ENCODE data around the gene PTP4A2.
"Not testable (repeated sequence)": the region's sequence is repeated elsewhere in the genome, so short reads cannot be mapped to it uniquely, and the experiment has no call there.

PTP4A2 gene

DNA sequence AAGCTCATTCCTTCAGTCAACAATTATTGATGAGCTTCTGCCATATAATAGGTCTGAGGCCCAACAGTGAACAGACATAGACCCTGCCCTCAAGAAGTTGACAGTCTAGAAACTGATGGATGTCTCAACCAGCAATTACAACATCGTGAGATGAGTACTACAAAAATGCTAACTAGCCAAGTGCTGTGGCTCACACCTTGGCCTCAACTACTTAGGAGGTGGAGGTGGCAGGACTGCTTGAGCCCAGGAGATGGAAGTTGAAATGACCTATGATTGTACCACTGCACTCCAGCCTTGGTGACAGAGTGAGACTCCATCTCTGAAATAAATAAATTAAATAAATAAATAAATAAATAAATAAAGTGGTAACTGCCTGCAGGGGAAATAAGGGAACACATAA is 11.7 kb upstream of the PTP4A2 start:
- no peak for DNase-seq

DNA sequence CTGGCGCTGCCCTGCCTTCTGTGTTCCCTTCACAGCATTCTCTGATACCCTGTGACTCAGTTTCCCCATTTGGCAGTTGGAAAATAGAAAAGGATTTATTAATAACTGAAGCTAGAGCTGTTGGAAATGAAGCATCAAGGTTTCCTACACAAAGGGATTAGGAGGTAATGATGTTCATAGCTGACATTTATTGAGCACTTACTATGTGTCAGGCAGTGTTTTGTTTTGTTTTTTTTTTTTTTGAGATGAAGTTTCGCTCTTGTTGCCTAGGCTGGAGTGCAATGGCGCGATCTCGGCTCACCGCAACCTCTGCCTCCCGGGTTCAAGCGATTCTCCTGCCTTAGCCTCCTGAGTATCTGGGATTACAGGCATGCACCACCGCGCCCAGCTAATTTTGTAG is 7.5 kb upstream of the PTP4A2 start:
- not testable (repeated sequence) for DNase-seq

DNA sequence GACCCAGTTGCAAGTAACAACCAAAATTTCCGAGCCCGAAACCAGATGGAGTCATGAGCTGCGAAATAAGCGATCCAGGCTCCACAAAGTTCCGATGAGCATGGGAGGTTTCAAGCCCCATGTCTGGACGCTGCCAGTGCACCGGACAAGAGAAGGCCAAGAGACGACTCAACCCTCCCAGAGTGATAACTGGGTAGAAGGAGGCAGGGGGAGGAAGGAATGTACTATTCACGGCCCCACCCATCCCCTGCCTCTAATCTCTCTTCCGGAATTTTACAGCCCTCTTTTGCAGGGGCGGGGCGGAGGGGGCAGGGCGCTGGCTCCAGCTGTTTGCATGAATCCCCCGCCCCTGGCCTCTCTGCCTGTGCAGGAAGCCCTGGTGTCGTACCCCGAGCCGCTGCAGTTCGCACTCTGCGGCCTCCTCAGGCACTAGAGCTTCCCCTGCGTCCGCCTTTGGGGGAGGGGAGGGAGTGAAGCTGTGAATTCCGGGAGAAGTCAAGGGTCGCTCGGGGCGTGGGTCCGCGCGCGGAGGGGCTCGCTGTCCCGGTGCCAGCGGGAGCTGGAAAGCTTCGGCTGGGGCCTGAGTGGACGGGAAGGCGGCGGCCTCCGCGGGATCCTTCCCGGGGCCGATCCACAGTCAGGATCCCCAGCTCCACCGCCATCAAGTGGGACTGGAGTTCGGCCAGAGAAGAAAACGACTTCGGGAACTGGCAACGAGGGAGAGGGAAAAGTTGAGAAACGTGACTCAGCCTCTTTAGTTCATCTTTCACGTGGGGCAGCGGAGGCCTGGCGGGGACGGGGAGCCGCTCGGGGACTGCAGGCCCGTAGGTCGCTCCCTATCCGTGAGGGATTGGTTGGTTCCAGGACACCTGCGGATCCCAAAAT is 6.3 kb upstream of the PTP4A2 start:
- DNase-seq: peak; percentile 85

DNA sequence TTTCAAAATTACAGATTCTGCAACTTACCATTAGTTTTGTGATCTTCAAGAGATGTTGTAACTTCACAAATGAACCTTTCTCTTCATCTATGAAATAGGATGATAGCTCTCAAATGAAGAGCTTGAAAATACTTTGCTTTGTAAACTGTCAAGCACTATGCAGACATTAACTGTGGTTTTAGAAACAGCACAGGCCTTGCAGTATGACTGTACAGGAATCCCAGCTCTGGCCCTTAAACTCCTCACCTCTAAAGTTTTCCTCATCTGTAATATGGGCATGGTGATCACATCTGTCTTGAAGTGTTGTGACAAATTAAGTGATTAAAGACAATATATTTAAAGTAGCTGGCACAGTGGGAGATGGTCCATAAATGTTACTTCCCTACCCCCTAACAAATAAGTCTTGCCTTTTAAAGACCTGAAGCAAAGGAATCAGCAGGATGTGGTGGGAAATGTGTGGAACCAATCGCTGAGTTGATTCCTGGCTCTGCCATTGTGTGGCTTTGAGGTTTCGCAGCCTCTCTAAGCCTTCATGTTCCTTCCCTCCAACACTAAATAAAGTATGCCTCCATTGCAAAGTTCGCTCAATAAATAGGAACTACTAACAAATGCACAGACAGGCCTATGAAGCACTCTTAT is 5.5 kb upstream of the PTP4A2 start:
- peak; percentile 58 for DNase-seq

DNA sequence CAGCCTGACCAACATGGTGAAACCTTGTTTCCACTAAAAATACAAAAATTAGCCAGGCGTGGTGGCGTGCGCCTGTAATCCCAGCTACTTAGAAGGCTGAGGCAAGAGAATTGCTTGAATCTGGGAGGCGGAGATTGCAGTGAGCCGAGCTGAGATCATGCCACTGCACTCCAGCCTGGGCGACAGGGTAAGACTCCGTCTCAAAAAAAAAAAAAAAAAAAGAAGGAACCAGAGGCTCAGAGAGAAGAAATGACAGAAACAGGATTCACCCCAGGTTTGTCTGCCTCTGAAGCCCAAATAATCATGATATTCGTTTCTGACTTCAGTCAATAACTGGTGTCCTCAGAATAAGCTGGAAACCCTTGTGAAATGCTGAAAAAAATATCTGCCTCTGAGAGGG is 3.9 kb upstream of the PTP4A2 start:
- DNase-seq: not testable (repeated sequence)

DNA sequence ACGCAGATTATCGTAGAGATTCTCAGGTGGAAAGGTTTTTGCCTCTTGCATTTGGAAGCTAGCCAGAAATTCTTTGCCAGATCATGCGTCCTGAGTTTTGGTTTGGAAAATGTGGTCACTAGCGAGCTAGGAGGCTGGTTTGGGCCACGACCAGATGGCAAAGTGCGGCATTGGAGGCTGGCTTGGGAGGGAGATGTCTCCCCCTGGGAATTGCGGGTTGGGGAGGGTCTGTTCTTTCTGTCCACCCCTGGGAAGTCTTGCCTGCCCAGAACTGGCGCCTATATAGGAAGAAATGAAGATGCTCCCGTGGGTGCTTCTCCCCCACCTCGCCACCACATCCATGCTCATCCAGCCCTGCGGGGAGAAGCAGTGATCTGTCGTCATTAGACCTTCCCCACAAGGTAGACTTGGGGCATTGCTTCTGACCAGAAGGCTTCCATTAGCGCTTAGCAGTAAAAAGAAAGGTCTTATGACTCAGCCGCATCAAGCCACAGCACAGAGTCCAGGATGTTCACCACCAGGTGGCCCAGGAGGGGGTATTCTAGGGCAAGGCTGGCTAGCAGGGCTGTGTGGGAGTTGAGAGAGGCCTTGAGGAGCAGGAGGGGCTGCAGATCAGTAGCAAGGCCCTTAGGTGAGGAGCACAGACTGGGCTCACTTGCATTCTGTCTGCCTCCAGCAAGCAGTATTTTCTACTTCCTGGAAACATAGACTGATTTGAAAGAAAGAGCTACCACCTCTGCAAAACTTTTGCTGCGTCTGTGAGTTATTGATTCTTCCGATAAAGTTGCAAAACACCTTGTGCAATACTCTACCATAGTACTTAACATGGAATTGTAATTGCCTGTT is 1.5 kb upstream of the PTP4A2 start:
- DNase-seq: peak; percentile 82

DNA sequence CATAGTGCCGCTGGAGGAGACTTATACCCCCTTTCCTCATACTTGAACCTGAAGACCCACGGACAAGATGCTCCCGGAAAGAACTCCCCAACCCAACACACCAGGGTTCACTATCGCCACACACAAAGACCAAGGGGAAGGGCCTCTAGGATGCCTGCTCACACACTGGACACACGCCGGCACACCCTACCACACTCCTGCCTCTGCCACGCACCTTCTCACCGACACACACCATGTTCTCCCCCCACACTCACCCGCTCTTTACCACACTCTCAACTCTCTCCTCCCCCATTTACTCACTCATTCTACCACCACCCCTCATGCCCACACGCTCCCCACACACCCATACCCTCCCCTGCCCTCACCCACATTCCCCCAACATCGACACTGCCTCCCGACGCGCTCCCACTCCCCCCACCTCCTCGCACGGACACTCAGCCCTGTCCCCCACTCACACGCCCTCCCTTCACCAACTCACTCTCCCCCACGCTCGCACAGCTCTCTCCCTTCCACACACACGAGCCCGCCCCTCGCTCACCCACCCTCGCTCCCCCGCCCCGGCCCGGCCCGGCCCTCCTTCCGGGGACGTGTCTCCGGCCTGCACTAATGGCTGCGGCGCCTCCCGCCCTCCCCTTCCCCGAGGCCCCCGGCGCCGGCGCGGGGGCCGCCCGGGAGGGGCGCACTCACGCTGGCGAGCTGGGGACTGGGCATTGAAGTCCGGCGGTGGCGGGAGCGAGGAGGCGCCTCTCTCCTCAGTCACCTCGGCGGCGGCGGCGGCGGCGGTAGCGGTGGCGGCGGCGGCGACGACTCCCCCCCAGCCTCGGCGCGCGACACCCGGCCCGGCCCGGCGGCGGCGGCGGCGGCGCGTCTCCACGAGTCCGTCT is 626 bp downstream of the PTP4A2 start:
- DNase-seq: peak; percentile 87

DNA sequence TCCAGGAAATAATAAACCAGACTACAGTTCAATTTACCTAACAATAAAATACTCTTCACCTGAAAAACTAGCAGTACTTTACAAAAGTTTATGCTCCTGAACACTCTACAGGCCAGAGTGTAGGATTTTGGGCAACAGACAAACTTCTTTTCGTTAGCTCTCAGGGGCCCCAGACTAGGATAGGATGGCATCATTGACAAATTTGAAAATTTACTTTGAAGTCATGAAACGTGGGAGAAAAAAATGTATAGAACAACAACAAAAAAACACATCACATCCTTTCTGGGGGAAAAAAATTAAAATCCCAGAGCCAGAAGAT is 1.2 kb downstream of the PTP4A2 start:
- no peak for DNase-seq

DNA sequence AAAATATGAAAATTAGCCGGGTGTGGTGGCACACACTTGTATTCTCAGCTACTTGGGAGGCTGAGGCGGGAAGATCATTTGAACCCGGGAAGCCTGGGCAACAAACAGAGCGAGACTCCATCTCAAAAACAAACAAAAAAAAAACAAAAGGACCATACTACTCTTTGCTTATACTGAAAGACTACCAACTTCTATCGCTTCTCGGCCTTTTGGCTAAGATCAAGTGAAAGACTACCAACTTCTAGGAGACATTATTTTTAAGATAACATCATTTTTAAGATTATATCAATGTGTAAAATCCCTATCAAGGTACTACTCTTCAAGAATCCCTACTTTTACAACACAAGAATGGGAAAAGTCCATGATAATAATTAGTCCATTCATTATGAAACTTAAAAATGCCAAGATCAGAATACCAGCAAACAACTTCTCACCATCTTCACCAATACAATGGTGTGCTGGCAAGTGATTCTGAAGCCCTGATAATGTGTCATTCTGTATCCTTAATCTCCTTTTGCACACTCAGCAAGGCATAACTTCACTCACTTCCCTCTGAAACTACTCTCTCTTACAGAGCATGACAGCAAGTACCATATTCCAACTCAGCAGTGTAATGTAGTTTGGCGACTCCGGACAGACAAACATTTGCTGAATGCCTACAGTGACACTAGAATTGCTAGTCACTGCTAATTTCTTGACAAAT is 1.7 kb downstream of the PTP4A2 start:
- no peak for DNase-seq

DNA sequence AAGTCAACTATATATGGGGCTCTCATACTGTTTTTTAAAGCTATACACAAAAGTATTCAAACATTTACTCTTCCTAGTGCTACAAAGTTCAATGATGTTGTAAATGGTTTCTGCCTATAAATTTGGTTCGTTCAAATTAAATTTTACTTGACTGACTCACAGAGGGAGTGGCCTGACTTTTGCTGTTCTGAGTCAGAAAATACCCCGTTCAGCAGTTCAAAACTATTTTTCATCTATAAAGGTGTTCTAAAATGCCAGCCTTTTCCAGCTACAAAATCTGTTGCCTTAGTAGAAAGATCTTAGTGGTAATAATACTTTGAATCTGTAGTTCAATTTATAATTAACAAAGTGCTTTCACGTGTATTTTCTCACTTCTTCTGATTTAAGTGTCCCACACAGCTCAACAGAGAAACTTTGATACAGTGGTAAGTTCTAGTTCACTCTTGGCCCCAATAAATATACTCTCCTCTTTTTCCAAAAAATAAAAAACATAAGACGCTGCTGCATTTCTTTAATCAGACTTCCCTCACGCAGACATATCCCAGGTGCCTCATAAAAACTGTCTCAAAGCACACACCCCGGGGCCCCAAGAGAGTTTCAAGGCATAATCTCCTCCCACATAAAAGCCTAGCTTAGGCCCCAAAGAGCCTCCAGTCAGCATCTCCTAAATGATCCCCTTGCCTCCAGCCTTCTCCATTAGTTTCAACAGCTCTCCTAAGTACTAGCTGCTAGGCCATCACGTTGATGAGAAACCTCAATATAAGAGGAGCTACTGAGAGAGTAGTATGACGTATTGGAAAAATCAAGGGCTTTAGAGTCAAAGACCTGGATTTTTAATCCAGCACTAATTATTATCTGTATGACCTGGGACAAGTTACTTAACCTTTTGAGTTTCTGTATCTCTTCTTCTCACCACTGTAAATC is 3.2 kb downstream of the PTP4A2 start:
- peak; percentile 68 for DNase-seq

DNA sequence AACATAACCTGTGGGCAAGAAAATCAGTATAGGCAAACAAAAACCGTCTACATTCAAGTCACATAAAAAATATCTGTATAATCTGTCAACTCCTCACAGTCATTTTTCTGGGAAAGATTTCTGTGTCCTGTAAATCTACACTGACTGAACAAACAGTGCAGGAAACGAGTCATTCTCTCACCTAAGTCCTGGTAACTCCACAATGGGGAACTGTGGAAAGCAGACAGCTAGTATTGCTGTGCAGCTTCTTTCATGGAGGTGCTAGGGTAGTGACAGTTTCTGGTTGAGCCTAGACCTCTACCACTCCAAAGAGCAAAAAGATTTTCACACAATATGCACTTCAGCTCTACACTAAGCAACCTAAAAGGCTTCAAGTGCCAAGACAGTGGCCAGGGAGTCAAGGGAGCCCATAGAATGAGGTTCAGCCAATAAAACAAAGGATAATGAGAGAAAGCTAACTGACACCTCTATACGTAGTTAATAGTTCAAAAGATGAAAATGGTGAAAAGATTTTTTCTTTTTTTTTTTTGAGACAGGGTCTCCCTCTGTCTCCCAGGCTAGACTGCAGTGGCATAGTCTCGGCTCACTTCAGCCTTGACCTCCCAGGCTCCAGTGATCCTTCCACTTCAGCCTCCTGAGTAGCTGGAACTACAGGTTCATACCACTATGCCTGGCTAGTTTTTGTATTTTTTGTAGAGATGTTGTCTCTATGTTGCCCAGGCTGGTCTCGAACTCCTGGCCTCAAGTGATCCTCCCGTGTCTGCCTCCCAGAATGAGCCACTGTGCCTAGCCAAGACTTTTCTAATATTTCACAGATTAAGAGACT is 5.5 kb downstream of the PTP4A2 start:
- peak; percentile 42 for DNase-seq

DNA sequence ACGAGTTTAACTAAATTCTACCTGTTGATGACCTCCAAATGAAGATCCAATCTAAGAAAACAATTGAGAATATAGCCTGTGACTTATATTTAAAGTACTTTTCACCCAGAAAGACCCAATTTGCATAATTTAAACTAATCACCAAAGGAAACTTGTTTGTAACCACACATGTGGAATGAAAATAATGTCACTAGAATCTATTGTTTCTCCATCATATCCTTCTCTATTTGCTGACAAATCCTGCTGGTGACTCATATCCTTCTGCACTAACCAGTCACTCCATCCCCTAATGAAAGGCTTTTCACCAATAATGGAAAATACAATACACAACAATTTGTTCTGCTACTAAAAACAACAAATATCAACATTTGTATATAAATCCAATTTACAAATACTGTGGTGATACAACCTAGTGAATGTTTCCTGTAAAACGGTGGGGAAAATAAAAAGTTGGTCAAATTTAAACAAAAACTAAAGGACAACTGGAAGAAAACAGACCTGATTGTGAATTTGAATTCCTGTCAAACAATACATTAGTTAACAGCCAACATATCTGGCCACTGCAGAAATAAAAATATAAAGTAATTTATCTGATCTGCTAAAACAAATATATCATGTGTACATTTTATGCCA is 6.5 kb downstream of the PTP4A2 start:
- no peak for DNase-seq

DNA sequence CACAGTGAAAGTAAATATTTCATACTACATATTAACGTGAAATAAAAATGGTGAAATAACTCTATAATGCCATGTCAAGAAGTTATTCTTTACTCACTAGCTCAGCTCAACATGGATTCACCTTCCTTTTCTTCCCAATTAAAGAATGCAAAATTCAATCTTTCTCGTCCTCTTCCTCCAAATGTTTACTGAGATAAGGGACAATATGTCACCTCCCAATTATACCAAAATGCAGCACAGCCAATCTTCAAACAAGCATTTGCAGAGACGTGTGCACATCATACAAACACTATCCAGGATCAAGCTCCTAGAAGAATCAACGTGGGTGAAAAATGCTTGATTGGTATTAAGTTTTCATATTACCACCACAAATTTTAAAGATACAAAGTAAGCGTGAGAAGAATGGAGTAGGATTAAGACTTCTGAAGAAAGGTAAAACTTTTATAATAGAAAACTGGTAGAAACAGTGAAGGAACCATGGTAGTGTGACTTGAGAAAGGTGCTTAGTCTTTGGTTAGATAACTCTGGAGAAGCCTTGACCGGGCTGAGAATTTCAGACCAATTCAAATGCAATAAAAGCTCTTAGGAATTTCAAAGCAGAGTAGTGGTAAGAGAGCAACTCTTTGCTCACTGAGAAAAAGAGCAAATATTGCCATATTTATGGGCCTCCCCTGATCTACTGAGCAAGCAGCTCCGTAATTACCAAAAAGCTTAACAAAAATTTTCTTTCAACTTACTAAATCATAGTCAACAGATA is 7.2 kb downstream of the PTP4A2 start:
- no peak for DNase-seq

DNA sequence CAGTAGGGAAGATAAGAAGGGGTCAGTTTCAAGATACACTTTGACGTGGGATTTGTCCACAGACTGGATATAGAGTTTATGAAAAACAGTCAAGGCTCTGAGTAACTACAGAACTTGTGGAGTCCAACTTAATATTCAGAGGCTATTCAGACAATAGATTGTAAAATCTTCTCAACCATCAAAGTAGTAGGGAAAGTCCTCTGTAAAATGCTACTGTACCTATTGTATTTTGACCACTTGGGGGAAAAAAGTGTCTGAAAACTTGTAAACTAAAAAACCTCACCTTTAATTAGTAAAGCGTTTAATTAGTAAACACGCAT is 10.5 kb downstream of the PTP4A2 start:
- no peak for DNase-seq

DNA sequence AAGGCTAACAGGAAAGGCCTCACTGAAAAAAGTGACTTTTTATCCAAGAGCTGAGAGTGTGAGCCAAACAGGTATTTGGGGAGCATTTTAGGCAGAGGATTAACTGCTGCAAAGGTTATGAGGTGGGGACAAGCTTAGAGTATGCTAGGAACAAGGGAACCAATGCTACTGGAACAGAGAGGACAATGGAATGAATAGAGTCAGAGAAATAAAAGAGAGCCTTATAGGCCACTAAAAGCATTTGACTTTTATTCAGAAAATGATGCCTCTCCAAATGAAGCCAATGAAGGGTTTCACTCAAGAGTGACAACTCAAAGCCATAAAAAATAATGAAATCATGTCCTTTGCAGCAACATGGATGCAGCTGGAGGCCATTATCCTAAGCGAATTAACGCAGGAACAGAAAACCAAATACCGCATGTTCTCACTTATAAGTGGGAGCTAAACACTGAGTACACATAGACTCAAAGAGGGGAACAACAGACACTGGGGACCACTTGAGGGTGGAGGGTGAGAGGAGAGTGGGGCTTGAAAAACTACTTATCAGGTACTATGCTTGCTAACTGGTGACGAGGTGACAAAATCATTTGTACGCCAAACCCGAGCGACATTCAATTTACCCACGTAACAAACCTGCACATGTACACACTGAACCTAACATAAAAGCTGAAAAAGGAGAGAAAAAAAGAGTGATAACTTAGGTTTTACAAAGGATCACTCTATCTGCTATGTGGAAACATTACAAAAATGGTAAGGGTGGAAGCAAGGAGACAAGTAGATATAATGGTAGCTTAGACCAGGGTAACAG is 11.1 kb downstream of the PTP4A2 start:
- no peak for DNase-seq

DNA sequence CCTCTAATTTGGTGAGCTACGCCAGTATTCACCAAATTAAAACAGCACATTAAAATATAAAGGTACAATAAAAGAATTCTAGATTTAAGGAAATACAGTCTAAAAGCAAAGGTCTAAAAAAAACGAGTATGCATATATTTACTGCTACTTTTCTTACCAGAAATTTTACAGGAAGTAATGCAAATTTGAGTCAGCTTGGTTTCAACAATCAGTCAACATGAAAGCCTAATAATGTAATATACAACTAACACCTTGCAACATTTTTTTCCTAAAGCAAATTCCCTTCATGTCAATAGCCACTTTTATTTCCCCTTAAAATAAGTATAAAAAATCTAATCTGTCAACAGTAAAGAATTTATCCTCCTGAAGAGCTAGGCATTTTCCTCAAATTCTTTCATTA is 11.9 kb downstream of the PTP4A2 start:
- no peak for DNase-seq

DNA sequence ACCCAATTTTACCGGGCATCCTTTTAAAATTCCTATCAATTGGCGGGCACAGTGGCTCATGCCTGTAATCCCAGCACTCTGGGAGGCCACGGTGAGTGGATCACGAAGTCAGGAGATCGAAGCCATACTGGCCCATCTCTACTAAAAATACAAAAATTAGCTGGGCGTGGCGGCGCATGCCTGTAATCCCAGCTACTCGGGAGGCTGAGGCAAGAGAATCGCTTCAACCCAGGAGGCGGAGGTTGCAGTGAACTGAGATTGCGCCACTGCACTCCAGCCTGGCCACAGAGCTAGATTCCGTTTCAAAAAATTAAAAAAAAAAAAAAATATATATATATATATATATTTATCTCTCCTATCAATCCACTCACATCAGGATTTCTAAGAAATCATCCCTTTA is 12.3 kb downstream of the PTP4A2 start:
- DNase-seq: not testable (repeated sequence)

DNA sequence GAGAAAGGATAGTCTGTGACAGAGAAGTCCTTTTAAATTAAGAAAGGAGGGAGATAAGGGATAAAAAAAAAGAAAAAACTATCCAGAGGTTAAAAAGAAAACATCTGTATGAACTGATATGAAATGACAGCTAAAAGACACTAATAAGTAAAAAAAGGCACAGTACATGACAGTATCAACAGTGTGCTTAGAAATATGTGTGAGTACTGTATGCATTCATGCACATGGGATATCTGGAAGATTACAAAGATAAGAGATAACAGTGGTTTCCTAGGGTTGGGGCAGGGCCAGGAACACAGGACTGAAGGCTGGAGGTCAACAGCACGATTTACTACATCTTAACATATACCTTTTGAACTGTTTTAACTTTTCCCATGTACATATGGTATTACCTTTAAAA is 13.3 kb downstream of the PTP4A2 start:
- DNase-seq: no peak

Data from CD4-positive, alpha-beta T cell treated with Interleukin-12 subunit alpha and Interleukin-12 subunit beta, for 1 hour (primary cell).